NCI-H1694 (cell line): Measurements from ENCODE around the gene MT1G.
"Not testable (repeated sequence)": the region's sequence is repeated elsewhere in the genome, so short reads cannot be mapped to it uniquely, and the experiment has no call there.

ENCODE experiments used
- DNase-seq: peaks from one replicate; lab custom pipeline; 2025; lab: John Stamatoyannopoulos, UW

The MT1G gene

GRCh38 chr16:56665286-56666261 lies 2.3 kb downstream of the MT1G start:
- DNase-seq, result not testable (repeated sequence)

GRCh38 chr16:56664506-56664905 lies 3.4 kb downstream of the MT1G start:
- DNase-seq, result no peak

- no peak for DNase-seq
Measured at GRCh38 chr16:56662357-56663354, 5.2 kb downstream of the MT1G start.

GRCh38 chr16:56658327-56658875 lies 9.5 kb downstream of the MT1G start:
- DNase-seq, result no peak

GRCh38 chr16:56657555-56658326 lies 10.1 kb downstream of the MT1G start, which contains the start of gene MT1F:
TSS of gene MT1F (plus strand) at chr16:56657959. CDS start at chr16:56658059, 100 bp downstream.
- DNase-seq, result peak; percentile 28

GRCh38 chr16:56653218-56653617 lies 14.6 kb downstream of the MT1G start:
- DNase-seq, result no peak

GRCh38 chr16:56652600-56652999 lies 15.3 kb downstream of the MT1G start:
- no peak for DNase-seq

GRCh38 chr16:56651586-56651985 lies 16.3 kb downstream of the MT1G start, which contains the start of gene MT1B:
TSS of gene MT1B (plus strand) at chr16:56651886. CDS start at chr16:56651954, 68 bp downstream.
- no peak for DNase-seq

GRCh38 chr16:56649820-56650219 lies 18.0 kb downstream of the MT1G start:
- no peak for DNase-seq

GRCh38 chr16:56649271-56649670 lies 18.6 kb downstream of the MT1G start:
- DNase-seq, result no peak

- DNase-seq, result no peak
Measured at GRCh38 chr16:56647641-56648431, 20.0 kb downstream of the MT1G start.

- DNase-seq, result no peak
Measured at GRCh38 chr16:56645838-56646237, 22.0 kb downstream of the MT1G start.

GRCh38 chr16:56645311-56645710 lies 22.6 kb downstream of the MT1G start:
- DNase-seq, result no peak

- DNase-seq, result no peak
Measured at GRCh38 chr16:56643833-56644232, 24.0 kb downstream of the MT1G start.

GRCh38 chr16:56643080-56643778 lies 24.6 kb downstream of the MT1G start:
- no peak for DNase-seq

GRCh38 chr16:56641166-56641565 lies 26.7 kb downstream of the MT1G start:
- DNase-seq, result no peak

- DNase-seq, result no peak
Measured at GRCh38 chr16:56640076-56640475, 27.8 kb downstream of the MT1G start.

GRCh38 chr16:56639045-56639444 lies 28.8 kb downstream of the MT1G start:
- DNase-seq, result no peak
